K562 (cell line): ENCODE data around the gene HAUS2. TPM values are rescaled to one million over a fixed set of nuclear protein-coding genes. Genes with fewer than 3 reads are reported as not detected.

ENCODE experiments used
- ATF7 ChIP-seq: fragments of 450-650 bp; IDR thresholded peaks from 2 replicates; pipeline ENCODE4 v1.7.1; 2014; ENCODE audit warnings: mild to moderate bottlenecking, moderate library complexity
- CBX8 ChIP-seq: fragments of 200-600 bp; sonication (generic); IDR thresholded peaks from 2 replicates; pipeline ENCODE4 v1.6.1; 2012; ENCODE audit warnings: borderline replicate concordance, mixed run types, low read depth, mild to moderate bottlenecking, moderate library complexity, mixed read lengths, low read length, control low read depth, inconsistent platforms; ENCODE audit not compliant: poor library complexity, severe bottlenecking; ENCODE audit errors: extremely low read depth
- EZH2 ChIP-seq: IDR thresholded peaks from 2 replicates; pipeline ENCODE4 v1.6.1; 2012; ENCODE audit warnings: low read depth, mild to moderate bottlenecking, inconsistent platforms, low read length, borderline replicate concordance
- IFI16 ChIP-seq: fragments of 250-450 bp; sonication (Bioruptor Pico); IDR thresholded peaks from 2 replicates; pipeline ENCODE4 v2.1.2; 2022; ENCODE audit warnings: mild to moderate bottlenecking, inconsistent platforms
- KHSRP ChIP-seq: fragments of 450-650 bp; IDR thresholded peaks from 2 replicates; pipeline ENCODE4 v1.6.1; 2017
- SP1 ChIP-seq: sonication (generic); formaldehyde crosslinking; IDR thresholded peaks from 2 replicates; pipeline ENCODE4 v1.8.1; 2022; ENCODE audit warnings: mild to moderate bottlenecking, missing genetic modification reagents
- TAF1 ChIP-seq: IDR thresholded peaks from 2 replicates; pipeline ENCODE4 v1.6.1; 2011; ENCODE audit warnings: mild to moderate bottlenecking, low read length, moderate library complexity; ENCODE audit not compliant: insufficient read depth, control insufficient read depth, severe bottlenecking; ENCODE audit errors: extremely low read depth
- ZNF316 ChIP-seq: fragments of 450-650 bp; IDR thresholded peaks from 2 replicates; pipeline ENCODE4 v1.6.1; 2016
- polyA plus RNA-seq, 8 experiments: library from polyadenylated mRNA; depleted of rRNA in 4 of 8; stranded (reverse) in 5 of 8; unstranded in 3 of 8; fragments of >200 nt; fragmentation: Nextera tagmentation in 2 of 8; fragmentation: Illumina TruSeq in 1 of 8; extraction: Ambion mirVana in 2 of 8; extraction: Trizol in 1 of 8; gene quantifications; 2 replicates each; pipeline versions ENCODE4 v1.2.1 to v1.2.3, GENCODE V29; 2011 to 2014; ENCODE audit warnings: inconsistent platforms in 1 of 8, missing spikeins in 1 of 8
- total RNA-seq, 7 experiments: library from RNA; depleted of rRNA in 6 of 7; stranded (reverse); fragments of >200 nt in 6 of 7; fragmentation: Illumina TruSeq in 2 of 7; extraction: Trizol in 2 of 7; gene quantifications; 2 replicates each; pipeline versions ENCODE4 v1.2.1 to v1.2.3, GENCODE V29; 2011 to 2021; ENCODE audit warnings: low replicate concordance in 1 of 7
- TF ChIP-seq, protein P1 (sequence below): fragments of 450-650 bp; IDR thresholded peaks from 2 replicates; pipeline ENCODE4 v1.6.1; 2016; ENCODE audit warnings: antibody characterized with exemption
- TF ChIP-seq, protein P2 (sequence below): fragments of 450-650 bp; IDR thresholded peaks from 2 replicates; pipeline ENCODE4 v1.6.1; 2016; ENCODE audit warnings: low read depth, mild to moderate bottlenecking, moderate library complexity
- TF ChIP-seq, protein P3 (sequence below): fragments of 450-650 bp; formaldehyde crosslinking; IDR thresholded peaks from 2 replicates; pipeline ENCODE4 v1.4.0; 2022; ENCODE audit warnings: missing genetic modification characterization
- TF ChIP-seq, protein P4 (sequence below): fragments of 250-450 bp; sonication (Bioruptor Pico); IDR thresholded peaks from 2 replicates; pipeline ENCODE4 v1.9.0; 2021; ENCODE audit warnings: mild to moderate bottlenecking
- TF ChIP-seq, protein P5 (sequence below): fragments of 450-650 bp; formaldehyde crosslinking; IDR thresholded peaks from 2 replicates; pipeline ENCODE4 v1.4.0; 2022; ENCODE audit warnings: mild to moderate bottlenecking, moderate library complexity

HAUS2 gene
- total and polyA plus RNA-seq, 9 of the 15 experiments (the other 6 are each of a cell fraction or from before 2014, with no cell fraction given) = 30.6 to 64.9 (median 54.1) TPM

DNA sequence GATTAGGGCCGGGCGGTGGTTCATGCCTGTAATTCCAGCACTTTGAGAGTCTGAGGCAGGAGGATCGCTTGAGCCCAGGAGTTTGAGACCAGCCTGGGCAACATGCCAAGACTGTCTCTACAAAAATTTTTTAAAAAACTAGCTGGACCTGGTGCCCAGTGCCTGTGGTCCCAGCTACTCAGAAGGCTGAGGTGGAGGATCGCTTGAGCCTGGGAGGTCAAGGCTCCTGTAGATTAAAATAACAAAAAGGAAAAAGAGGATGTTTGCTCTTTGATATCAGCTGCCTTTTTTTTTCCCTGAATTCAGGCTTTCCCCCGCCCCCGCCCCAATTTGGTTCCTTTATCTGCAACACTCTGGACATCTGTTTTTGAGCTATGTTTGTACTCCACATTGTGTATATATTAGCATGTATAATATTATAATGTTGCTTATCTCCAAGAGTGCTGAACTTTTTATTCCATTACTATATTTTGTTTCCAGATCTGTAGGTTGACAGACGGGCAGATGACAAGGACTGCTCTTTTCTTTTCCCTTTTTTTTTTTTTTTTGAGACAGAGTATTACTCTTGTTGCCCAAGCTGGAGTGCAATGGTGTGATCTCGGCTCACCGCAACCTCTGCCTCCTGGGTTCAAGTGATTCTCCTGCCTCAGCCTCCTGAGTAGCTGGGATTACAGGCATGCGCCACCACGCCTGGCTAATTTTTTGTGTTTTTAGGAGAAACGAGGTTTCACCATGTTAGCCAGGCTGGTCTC is 48.6 kb upstream of the HAUS2 start (continued):
- TF ChIP-seq SP1 (CRISPR knock-in tag) (peak; percentile 26; the same call in 1 of the 2 replicates), KHSRP (no peak), IFI16 (CRISPR knock-in tag) (no peak), CBX8 (no peak), ATF7 (no peak), TAF1 (no peak), ZNF316 (no peak), EZH2 (no peak)
- TF ChIP-seq, protein P1, sequence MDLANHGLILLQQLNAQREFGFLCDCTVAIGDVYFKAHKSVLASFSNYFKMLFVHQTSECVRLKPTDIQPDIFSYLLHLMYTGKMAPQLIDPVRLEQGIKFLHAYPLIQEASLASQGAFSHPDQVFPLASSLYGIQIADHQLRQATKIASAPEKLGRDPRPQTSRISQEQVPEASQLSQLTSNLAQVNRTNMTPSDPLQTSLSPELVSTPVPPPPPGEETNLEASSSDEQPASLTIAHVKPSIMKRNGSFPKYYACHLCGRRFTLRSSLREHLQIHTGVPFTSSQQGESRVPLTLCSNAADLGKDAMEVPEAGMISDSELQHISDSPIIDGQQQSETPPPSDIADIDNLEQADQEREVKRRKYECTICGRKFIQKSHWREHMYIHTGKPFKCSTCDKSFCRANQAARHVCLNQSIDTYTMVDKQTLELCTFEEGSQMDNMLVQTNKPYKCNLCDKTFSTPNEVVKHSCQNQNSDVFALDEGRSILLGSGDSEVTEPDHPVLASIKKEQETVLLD = no peak
- TF ChIP-seq, protein P2, sequence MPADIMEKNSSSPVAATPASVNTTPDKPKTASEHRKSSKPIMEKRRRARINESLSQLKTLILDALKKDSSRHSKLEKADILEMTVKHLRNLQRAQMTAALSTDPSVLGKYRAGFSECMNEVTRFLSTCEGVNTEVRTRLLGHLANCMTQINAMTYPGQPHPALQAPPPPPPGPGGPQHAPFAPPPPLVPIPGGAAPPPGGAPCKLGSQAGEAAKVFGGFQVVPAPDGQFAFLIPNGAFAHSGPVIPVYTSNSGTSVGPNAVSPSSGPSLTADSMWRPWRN = peak; percentile 29; the same call in 1 of the 2 replicates
- TF ChIP-seq, protein P3, sequence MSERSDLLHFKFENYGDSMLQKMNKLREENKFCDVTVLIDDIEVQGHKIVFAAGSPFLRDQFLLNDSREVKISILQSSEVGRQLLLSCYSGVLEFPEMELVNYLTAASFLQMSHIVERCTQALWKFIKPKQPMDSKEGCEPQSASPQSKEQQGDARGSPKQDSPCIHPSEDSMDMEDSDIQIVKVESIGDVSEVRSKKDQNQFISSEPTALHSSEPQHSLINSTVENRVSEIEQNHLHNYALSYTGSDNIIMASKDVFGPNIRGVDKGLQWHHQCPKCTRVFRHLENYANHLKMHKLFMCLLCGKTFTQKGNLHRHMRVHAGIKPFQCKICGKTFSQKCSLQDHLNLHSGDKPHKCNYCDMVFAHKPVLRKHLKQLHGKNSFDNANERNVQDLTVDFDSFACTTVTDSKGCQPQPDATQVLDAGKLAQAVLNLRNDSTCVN = peak; percentile 82; the same call in 1 of the 2 replicates
- TF ChIP-seq, protein P4, sequence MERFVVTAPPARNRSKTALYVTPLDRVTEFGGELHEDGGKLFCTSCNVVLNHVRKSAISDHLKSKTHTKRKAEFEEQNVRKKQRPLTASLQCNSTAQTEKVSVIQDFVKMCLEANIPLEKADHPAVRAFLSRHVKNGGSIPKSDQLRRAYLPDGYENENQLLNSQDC (CRISPR knock-in tag) = no peak
- TF ChIP-seq, protein P5, sequence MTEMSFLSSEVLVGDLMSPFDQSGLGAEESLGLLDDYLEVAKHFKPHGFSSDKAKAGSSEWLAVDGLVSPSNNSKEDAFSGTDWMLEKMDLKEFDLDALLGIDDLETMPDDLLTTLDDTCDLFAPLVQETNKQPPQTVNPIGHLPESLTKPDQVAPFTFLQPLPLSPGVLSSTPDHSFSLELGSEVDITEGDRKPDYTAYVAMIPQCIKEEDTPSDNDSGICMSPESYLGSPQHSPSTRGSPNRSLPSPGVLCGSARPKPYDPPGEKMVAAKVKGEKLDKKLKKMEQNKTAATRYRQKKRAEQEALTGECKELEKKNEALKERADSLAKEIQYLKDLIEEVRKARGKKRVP (CRISPR knock-in tag) = no peak
